Measurements from ENCODE around the gene NLRP3.

DNA sequence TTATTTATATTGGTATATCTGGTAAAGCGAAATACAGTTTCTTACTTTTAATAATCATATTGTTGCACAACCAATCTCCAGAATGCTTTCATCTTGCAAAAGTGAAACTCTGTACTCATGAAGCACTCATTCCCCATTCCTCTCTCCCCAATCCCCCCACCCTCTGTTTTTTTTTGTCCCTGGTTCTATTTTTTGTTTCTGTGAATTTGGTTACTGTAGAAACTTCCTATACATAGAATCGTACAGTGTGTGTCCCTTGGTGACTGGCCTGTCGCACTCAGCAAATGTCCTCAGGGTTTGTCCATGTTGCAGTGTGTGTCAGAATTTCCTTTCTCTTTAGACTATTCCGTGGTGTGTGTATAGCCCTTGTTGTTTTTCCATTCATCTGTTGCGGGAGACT lies 7.9 kb upstream of the NLRP3 start:
- TF ChIP-seq, protein P1, sequence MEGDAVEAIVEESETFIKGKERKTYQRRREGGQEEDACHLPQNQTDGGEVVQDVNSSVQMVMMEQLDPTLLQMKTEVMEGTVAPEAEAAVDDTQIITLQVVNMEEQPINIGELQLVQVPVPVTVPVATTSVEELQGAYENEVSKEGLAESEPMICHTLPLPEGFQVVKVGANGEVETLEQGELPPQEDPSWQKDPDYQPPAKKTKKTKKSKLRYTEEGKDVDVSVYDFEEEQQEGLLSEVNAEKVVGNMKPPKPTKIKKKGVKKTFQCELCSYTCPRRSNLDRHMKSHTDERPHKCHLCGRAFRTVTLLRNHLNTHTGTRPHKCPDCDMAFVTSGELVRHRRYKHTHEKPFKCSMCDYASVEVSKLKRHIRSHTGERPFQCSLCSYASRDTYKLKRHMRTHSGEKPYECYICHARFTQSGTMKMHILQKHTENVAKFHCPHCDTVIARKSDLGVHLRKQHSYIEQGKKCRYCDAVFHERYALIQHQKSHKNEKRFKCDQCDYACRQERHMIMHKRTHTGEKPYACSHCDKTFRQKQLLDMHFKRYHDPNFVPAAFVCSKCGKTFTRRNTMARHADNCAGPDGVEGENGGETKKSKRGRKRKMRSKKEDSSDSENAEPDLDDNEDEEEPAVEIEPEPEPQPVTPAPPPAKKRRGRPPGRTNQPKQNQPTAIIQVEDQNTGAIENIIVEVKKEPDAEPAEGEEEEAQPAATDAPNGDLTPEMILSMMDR (IDR thresholded peaks at IDR 0.05 in 4 of 5, conservative IDR thresholded peaks at IDR 0.05 in 1 of 5) = no peak
- no peak for TF ChIP-seq POLR2A (IDR thresholded peaks at IDR 0.05)
